Hematopoietic multipotent progenitor cell treated with erythropoietin and hydrocortisone succinate and interleukin-3 and kit ligand, for 15 days (in vitro differentiated cells): ENCODE measurements around the gene MED12L.

Experiments
- DNase-seq: peaks from one replicate; pipeline ENCODE4 v3.0.0-alpha.2; 2015; ENCODE audit warnings: low spot score

The MED12L gene

DNA sequence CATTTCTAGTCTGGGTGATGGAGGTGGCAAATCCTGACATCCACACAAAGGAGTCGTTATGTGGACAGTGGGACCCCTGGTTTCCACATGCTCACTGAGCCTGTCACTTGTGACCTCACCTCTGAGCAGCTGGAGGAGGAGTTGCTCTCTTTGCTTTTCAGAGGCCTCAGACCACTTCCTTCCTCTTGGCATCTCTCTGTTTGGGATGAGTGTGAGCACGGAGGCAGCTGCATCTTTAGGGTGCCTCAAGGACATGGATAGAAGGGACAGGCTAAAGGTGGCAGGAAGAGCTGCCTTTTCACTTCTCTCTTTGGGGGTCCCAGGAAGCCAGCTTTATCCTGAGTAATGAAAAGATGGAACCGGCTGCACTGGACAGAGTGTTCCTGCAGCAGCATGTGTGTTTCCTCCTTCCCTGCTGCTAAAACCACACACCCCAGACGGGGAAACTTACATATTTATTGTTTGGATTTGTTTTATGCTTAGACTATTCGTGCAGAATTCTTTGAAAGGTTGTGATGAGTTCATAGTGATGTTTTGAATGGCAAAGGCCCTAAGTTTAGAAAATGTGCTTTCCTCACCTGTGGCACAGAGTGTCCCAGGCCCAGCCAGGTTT lies 85.8 kb downstream of the MED12L start:
- DNase-seq: no peak

DNA sequence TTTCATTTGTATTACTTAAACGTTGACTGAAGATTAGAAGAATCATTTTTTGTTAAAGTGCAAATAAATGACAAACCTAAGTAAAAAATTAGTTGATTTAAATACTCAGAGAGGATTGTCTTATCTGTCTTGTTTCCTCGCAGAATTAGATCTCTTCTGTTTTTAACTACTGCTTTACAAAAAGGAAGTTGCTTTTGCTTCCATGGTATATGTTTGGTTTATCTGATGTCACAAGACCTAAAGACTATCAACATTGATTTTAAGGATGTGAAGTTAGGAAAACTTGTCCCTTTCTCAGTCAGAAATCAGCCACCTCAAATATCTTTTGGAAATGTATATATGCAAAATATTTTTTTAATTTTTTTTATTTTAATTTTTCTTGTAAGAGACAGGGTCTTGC lies 88.9 kb downstream of the MED12L start:
- DNase-seq: no peak

DNA sequence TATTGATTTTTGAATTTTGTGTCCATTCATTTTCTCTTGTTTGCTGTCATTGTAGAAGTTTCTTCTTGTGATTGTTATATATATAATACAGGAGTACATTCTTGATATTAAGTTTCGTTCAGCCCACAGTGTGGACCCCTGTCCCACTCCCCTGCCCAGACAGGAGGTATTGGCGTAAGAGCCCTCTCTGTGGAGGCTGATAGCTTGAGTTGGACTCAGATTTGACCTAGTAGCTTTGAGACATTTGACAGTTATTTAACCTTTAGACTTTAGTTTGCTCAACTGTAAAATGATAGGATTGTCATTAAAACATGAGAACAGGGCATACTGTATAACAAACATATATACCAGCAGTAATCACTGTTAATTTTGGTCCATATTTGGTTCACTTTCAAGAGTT lies 90.5 kb downstream of the MED12L start:
- no peak for DNase-seq

DNA sequence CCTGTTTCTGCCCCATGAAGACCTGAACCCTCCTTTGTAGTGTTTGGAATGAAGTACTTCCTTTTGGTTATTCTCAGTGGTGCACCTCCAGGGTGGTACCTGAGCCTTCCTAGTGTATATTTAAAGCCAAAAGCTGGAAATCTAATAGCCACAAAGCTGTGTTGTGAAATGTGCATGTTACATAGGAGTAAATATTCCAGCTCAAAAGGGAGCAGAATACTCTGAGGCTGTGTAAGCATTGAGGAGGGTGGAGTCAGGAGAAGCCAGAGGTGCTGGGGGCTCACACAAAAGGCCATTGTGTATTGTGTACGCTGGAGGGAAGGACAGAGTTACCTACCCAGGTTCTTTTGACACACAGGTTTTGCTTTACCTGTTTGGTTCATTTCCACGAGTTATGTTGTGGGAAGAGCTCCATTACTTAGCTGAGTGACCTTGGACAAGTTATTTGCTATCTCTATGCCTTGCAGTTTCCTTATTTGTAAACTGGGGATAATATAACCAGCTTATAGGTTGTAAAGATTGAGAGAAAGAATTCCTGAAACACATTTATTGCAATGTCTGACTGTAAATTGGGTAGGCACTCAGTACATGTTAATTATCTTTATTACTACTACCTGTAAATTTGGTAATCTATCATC lies 92.9 kb downstream of the MED12L start:
- no peak for DNase-seq

DNA sequence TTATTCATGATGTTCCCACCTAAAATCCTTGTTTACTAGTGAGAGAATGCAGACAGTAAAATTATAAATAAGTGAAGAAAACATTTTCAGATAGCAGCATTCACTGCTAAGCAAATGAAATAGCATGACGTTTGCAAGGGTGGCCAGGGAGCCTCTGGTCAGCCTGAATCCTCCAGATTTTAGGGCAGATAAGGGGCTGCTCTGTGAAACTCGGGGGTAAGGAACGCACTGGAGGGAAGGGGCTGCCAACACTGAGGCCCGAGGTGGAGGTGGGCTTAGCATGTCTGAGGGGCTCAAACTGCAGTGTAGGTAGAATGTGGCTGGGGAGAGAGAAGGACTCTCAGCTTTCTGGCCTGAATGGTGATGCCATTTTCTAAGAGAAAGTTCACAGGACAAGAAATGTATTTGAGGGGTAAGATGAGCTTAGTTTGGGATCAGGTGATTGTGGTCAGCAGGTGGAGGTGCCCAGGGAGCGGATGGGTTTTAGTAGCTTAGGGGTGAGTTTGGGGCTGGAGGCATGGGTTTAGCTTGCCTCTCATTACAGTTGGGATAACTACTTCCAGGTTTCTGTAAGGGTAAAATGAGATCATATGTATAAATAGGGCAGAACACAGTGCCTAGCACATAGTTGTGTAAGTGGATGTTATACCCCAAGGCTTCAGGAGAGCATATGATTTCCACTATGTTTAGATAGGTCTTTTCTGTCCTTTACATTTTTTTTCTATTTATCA lies 97.0 kb downstream of the MED12L start:
- no peak for DNase-seq

DNA sequence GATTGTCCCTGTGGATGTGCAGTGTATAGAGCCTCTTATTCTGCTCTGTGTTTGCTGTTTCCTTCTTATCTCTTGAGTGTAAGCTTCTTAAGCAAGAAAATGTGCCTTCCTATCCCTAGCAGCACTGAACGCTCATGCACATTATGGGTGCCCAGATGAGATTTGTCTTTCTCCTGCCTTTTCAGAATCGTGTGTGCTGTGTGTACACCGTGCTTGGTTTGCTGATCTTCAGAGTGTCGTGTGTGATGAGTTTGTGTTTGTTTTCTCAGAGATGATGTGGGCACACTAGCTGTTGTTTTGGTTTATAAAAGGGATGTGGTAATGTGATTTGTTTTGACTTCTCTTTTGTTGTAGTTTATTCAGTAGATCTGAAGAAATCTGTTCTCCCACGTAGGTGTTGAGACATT lies 97.8 kb downstream of the MED12L start:
- no peak for DNase-seq

DNA sequence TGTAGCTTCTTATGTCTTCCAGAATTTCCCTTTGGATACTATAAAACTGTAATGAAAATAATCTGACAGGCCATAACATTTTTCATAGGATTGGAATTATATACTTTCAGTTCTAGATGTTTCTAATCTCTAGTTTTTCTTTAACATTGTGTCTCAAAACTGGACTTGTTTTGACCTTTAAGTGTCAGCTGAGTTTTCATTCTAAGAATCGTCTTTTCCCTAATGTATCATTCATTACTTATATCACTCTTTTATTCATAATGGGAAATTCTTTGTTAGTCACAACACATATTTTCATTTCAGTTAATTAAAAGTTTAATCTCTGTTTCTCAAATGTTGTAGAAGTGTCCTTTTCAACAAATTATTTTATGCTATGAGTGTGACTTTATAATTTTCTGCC lies 105.6 kb downstream of the MED12L start:
- DNase-seq: no peak

DNA sequence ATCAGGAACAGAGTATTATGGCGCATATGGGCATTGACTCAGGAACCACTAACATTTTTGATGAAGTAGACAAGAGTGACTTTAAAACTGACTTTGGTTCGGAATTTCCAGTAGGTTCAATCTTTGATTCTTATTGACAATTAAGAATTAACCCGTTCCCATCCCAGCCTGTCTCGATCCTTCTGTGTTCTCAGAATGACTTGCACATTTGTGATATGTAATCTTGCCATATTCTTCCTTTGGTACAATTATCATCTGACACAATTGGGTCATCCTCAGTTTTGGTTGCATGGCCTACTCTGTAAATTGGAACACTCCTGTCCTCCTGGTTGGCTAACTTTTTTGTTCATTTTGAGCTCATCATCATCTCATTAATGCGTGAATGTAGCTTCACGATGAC lies 107.1 kb downstream of the MED12L start:
- no peak for DNase-seq

DNA sequence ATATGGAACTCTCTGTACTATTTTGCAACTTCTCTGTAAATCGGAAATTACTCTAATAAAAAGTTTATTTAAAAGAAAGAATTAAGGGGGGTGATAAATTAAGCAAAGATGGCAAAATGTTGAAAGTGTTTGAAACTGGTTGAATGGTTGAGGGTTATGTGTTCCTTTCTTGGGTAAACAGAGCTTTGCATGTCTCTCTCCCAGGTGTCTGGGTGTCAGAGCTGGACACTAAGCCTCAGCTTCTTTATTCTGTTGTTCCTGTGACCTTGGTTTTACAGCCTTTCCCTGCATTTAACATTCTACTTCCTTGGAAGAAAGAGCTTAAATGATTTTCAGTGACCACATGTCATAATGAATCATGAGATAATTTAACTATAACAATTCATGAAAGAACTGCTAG lies 110.4 kb downstream of the MED12L start:
- no peak for DNase-seq

DNA sequence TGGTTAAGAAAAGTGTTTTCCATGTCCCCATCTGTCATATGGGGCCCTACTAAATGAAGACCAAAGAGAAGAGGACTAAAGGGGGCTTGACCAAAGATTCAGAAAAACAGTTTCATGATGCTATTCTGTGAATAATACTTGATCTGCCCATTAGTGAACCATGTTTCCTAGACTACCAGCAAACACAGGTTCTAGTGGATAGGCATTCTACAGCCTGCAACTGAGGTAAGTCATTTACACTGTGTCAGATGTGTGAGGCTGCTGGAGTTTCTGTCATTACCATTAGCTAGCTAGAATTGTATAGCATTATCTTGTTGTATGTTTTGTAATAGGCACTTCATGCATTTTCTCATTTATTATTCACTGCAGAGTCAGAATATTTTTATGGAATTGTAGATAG lies 111.0 kb downstream of the MED12L start:
- DNase-seq: no peak

DNA sequence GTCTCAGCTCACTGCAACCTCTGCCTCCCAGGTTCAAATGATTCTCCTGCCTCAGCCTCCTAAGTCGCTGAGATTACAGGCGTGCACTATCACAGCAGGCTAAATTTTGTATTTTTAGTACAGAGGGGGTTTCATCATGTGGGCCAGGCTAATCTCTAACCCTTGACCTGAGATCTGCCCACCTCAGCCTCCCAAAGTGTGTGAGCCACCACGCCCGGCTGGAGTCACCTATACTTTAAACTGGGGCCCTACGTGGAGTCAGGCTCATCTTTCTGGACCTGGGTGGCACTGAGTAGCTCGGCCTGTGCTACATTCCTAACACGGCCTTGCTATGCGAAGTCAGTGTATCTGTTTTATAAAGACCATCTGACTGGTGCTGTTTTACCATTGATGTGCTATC lies 111.8 kb downstream of the MED12L start:
- DNase-seq: no peak

DNA sequence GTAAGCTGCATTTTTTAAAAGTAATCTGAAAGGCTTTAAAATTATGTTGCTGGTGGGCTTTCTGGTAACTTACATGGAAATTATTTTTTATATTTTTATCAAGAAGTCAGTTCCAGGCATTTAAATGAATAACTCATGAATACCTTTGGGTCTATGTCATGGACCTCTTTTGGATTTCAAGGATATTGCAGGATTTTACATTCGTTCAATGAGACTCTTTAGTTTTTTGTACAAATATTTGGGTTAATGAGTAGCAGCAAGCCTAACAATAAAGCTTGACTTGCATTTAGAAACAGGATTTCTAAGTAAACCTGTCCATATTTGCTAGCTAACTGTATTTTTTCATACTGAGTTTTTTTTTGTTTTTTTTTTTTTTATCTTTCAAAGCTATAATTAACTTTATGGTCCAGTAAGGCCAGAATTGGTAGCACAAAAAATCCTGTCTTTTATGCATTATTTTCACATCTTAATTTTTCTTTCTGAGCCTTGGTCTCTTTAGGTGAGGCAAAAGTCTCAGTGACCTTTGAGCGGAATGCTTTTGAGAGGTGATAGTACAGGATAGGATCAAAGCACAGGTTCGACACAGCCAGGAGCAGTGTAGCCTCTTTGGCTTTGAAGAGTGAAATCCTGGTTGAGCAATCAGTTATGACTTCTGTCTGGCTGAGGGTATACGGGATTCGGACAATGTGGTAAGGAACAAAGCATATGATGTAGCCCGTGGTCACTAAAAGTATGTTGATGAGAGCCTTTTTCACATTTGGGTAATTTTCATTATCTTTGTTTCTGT lies 112.7 kb downstream of the MED12L start:
- DNase-seq: no peak

DNA sequence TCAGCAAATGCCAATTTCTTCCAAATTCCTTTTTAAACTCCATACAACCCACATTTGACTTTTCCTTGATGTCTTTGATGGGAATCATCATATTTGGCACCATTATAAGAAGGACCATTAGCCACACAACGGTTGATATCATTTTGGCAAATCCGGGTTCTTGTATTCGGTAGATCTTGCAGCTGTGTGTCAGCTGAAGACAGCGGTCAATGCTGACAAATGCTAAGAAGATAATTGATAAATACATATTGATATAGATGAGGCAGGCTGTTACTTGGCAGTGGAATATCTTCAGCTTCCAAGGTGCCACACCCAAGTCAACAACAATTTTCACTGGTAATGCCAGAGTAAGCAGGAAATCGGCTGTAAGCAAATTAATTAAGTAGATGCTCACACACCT lies 113.4 kb downstream of the MED12L start:
- no peak for DNase-seq

DNA sequence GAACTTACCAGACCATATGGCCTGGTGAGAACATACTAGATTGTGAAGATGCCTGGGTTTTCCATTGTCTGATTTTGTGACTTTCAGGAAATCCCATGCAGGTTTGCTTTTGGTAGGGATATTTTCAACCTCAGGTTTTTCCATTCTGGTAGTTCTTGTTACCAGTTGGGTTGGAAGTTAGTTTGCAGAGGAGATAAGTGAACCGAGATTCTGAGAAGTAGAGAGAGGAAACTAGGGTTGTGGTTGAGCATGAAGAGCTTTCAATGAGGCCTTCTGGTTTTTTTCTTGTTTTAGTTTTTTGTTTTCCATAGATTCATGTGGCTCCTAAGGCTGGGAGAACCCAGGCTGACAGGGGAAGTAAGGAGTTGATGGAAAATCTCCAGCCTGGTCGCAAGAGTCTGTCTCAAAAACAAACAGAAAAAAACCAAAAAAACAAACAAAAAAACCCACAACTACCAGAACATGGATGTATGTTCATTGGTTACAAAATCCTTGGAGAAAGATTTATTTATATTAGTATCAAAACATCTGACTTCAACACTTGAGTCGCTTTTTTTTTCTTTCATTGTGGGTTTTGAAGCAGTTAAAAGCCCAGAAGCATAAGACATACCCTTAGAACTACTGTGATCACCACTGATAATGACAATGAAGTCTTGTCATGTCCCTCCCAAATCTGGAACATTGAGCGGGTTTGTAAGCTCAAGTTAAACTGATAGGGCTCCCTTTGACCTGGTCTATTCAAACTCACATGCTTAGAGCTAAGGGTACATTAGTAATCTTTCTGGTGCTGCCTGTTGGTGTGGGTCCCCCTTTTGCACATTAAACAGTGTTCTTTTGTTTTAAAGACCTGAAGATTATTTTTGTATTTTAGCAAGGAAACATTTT lies 114.3 kb downstream of the MED12L start:
- no peak for DNase-seq

DNA sequence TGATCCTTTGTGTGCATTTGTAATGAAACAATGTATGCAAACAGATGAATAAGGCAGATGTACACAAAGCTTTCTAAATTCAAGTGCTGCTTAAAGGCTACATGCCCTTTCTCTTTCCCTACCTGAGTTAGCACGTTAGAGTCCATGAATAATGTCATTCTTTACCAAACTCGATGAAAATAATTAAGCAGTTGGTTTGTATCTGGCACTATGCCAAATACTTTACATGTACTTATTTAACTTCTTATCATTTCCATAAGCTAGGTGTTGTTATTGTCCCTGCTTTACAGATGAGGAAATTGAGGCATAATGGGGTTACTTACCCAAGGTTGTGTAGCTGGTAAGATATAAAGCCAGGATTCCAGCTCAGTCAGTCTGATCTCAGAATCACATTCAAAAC lies 115.1 kb downstream of the MED12L start:
- peak; percentile 7 for DNase-seq

DNA sequence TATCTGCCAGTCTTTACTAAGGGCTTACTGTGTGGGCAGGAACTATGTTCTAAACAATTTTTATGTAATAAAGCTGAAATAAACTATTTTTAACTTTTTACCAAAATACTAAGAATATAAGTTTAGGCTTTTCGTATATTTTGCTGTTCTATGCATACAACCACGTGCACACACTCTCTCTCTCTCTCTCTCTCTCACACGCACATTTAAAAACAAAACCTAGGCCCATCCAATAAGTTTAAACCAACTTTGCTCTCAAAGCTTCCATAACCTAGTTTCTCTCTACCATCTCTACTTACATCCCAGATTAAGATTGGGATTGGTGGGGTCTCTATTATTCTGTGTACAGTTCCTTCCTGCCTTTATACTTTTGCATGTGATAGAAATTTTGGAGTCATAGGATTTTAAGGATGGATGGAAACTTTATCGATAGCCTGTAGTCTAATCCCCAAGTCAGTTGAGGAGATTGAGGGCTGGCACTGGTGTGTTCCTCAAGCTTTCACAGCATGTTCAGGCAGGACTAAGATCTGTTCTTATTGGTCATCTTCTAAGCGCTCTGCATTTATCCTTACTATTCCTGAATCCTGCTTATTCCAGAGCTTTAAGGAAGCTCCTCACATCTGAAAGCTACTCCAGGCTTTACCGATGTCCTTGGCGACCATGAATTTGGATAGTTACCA lies 115.7 kb downstream of the MED12L start:
- DNase-seq: no peak

DNA sequence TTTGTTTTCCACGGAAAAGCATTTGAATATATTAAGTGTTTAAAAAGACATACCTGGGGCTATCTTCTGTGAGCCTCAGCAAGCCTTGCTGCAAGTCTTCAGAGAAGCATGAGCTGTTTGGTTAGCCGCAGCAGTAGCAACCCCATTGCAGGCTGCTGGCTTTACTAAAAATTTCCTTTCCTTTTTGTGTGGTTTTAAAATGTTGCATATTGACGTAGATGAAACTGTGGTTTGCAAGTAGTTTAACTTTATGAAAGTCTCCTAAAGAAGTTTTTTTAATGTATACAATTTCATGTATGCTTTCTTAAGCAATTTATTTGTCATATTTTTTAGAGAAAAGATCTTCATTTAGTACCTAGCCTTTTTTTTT lies 117.6 kb downstream of the MED12L start, which contains the start of gene GPR171:
GPR171 (minus strand) TSS at position 166 of the 370 bp plus-strand sequence. CDS start 3,830 bp downstream, outside the sequence.
- no peak for DNase-seq

DNA sequence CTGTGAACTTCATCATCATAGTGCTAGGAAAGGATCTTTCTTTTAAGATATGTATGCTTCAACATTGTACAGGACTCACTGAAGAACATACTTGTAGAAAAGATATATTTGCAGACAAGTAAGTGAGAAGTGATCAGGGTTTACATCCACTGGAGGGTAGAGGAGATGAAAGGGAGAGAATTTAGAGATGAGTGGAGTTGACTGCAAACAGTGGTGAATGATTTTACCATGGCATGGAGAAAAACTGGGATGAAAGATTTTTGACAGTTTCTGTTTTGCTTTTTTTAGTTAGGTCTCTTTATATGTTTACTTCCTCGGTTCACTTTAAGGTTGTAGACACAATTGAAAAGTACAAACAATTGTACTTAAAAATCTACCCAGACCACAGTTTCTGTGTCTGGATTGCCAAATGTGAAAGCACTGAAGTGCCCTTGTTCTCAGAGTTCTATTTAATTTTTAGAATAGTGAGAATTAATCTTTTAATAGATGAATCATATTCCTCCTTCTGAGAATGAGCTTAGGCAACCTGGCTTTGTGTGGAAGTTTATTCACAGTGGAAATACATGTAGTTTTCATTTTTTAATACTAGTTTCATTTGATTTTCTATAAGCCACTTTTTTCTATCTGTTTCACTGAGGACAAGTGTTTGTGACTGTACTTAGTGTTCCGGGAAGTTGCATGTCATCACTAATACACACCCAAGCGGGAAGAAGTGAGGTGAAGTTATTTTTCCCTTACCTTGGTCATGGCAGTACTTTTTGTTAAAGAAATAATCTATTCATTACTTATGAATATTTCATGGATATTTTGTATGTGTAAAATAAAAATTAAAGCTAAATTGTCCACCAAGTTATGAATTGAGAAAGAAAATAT lies 119.3 kb downstream of the MED12L start:
- no peak for DNase-seq

DNA sequence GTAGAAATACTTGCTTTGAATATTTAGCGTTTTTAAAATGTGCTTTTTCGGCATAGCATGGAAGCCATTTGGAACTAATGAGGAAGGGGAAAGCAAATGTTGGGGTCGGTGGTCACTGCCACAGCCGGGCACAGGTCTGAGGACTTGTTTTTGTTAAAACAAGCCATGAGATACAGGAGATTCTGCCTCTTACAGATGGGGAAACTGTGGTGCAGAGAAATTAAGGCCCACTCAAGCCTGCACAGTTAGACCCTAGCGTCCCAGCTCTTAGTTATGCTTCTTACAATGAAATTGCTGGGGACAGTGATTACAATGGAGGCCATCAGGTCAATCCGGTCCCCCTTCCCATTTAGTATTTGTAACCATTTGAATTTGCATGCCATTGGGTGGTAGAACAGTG lies 120.0 kb downstream of the MED12L start:
- no peak for DNase-seq

DNA sequence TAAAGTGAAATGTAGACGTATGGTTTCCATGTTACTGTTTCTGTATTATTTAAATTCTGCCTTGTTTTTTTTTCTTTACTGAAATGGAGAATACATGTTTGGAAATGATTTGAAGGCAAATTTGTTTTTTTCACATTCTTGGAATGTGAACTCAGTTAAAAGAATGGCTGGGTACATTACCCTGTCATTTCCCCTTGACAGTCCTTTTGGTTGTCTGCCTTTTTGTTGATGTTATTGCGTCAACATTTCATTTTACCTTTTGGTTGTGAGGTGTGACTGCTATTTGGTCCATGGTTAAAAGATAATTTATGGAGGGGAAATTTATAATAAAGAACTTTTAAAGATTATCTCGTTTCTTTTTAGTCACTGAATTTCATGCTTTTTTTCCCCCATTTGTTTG lies 120.7 kb downstream of the MED12L start:
- no peak for DNase-seq
